Adipocyte (in vitro differentiated cells): Measurements from ENCODE around the gene SET.
"Not testable (repeated sequence)": the region's sequence is repeated elsewhere in the genome, so short reads cannot be mapped to it uniquely, and the experiment has no call there.

Experiments
- DNase-seq: peaks from one replicate; pipeline ENCODE4 v3.0.0-alpha.2; 2015; ENCODE audit warnings: low read depth
- H3K27me3 ChIP-seq: replicated peaks from 2 replicates; pipeline ENCODE4 v1.7.0; 2013; ENCODE audit warnings: mild to moderate bottlenecking, low read length, moderate library complexity; ENCODE audit not compliant: control insufficient read depth, insufficient read depth
- H3K36me3 ChIP-seq: 2 replicates; pipeline ENCODE4 v1.7.0; 2013; ENCODE audit warnings: low read length, mild to moderate bottlenecking, moderate library complexity; ENCODE audit not compliant: control insufficient read depth, insufficient read depth, severe bottlenecking
- H3K4me1 ChIP-seq: 2 replicates; pipeline ENCODE4 v1.7.0; 2013; ENCODE audit warnings: mild to moderate bottlenecking, low read length, moderate library complexity; ENCODE audit not compliant: control insufficient read depth, insufficient read depth
- H3K4me3 ChIP-seq: 2 replicates; pipeline ENCODE4 v1.7.0; 2013; ENCODE audit warnings: mild to moderate bottlenecking, low read length, moderate library complexity
- H3K9ac ChIP-seq: 2 replicates; pipeline ENCODE4 v1.7.0; 2013; ENCODE audit warnings: mild to moderate bottlenecking, low read length, moderate library complexity
- H3K9me3 ChIP-seq: 2 replicates; pipeline ENCODE4 v1.7.0; 2013; ENCODE audit warnings: mild to moderate bottlenecking, low read length, moderate library complexity; ENCODE audit not compliant: control insufficient read depth

SET gene

GRCh38 chr9:128689820-128690683 is 1.0 kb downstream of the SET start:
- Histone ChIP-seq H3K4me1 (peaks cover 17% of the 10 kb centered on the region), H3K9me3 (no peaks in the 10 kb centered on the region), H3K36me3 (peaks cover 36% of the 10 kb centered on the region), H3K4me3 (peak overlapping the region; percentile 95), H3K27me3 (no peaks in the 10 kb centered on the region), H3K9ac (peak overlapping the region; percentile 91)
- DNase-seq: peak; percentile 77

GRCh38 chr9:128690684-128691034 is 1.6 kb downstream of the SET start:
- H3K9me3 ChIP-seq: no peaks in the 10 kb centered on the region
- H3K36me3 ChIP-seq: peaks cover 40% of the 10 kb centered on the region
- peak overlapping the region; percentile 91 for H3K9ac ChIP-seq
- H3K27me3 ChIP-seq: no peaks in the 10 kb centered on the region
- peaks cover 16% of the 10 kb centered on the region for H3K4me1 ChIP-seq
- no peak for DNase-seq
- H3K4me3 ChIP-seq: peak overlapping the region; percentile 95

- peaks cover 14% of the 10 kb centered on the region for H3K4me1 ChIP-seq
- not testable (repeated sequence) for DNase-seq, H3K27me3 ChIP-seq, H3K9ac ChIP-seq, H3K9me3 ChIP-seq, H3K4me3 ChIP-seq
- peaks cover 56% of the 10 kb centered on the region for H3K36me3 ChIP-seq
These were observed 4.7 kb downstream of the SET start for GRCh38 chr9:128693738-128694137.

GRCh38 chr9:128694344-128694743 is 5.3 kb downstream of the SET start:
- no peak for DNase-seq
- H3K4me1 ChIP-seq: peaks cover 14% of the 10 kb centered on the region
- no peaks in the 10 kb centered on the region for H3K27me3 ChIP-seq
- no peak overlapping the region for H3K9ac ChIP-seq
- H3K36me3 ChIP-seq: peaks cover 56% of the 10 kb centered on the region
- H3K4me3 ChIP-seq: no peak overlapping the region
- no peaks in the 10 kb centered on the region for H3K9me3 ChIP-seq

- H3K27me3 ChIP-seq: no peaks in the 10 kb centered on the region
- peaks cover 4% of the 10 kb centered on the region for H3K4me1 ChIP-seq
- H3K9me3 ChIP-seq: no peaks in the 10 kb centered on the region
- no peak overlapping the region for H3K9ac ChIP-seq
- DNase-seq: no peak
- H3K36me3 ChIP-seq: peaks cover 46% of the 10 kb centered on the region
- no peak overlapping the region for H3K4me3 ChIP-seq
These were observed 8.1 kb downstream of the SET start for GRCh38 chr9:128696923-128697707.

- not testable (repeated sequence) for DNase-seq, H3K27me3 ChIP-seq, H3K4me3 ChIP-seq, H3K4me1 ChIP-seq, H3K9me3 ChIP-seq, H3K9ac ChIP-seq
- H3K36me3 ChIP-seq: peaks cover 25% of the 10 kb centered on the region
These were observed 10.2 kb downstream of the SET start for GRCh38 chr9:128699096-128699795.

GRCh38 chr9:128701227-128701854 is 12.3 kb downstream of the SET start:
- no peaks in the 10 kb centered on the region for H3K9me3 ChIP-seq
- DNase-seq: no peak
- H3K9ac ChIP-seq: no peak overlapping the region
- no peaks in the 10 kb centered on the region for H3K27me3 ChIP-seq
- peaks cover 4% of the 10 kb centered on the region for H3K4me1 ChIP-seq
- no peak overlapping the region for H3K4me3 ChIP-seq
- peaks cover 9% of the 10 kb centered on the region for H3K36me3 ChIP-seq

GRCh38 chr9:128702445-128702948 is 13.5 kb downstream of the SET start, which contains the start of gene PKN3:
PKN3 (plus strand) TSS chr9:128702503; CDS start chr9:128702916, 413 bp downstream.
- no peaks in the 10 kb centered on the region for H3K27me3 ChIP-seq
- peak within 1 kb of the TSS; percentile 62 for H3K9ac ChIP-seq
- no peaks in the 10 kb centered on the region for H3K36me3 ChIP-seq
- H3K4me3 ChIP-seq: peak within 1 kb of the TSS; percentile 78
- DNase-seq: peak; percentile 95
- H3K4me1 ChIP-seq: peaks cover 4% of the 10 kb centered on the region
- H3K9me3 ChIP-seq: no peaks in the 10 kb centered on the region

GRCh38 chr9:128702949-128703615 is 14.1 kb downstream of the SET start:
- DNase-seq: peak; percentile 34
- Histone ChIP-seq H3K9me3 (no peaks in the 10 kb centered on the region), H3K27me3 (no peaks in the 10 kb centered on the region), H3K4me3 (peak overlapping the region; percentile 78), H3K4me1 (no peaks in the 10 kb centered on the region), H3K9ac (peak overlapping the region; percentile 62), H3K36me3 (no peaks in the 10 kb centered on the region)

- Histone ChIP-seq H3K9me3 (no peaks in the 10 kb centered on the region), H3K9ac (no peak overlapping the region), H3K36me3 (no peaks in the 10 kb centered on the region), H3K4me1 (no peaks in the 10 kb centered on the region), H3K4me3 (no peak overlapping the region), H3K27me3 (no peaks in the 10 kb centered on the region)
- no peak for DNase-seq
These were observed 14.8 kb downstream of the SET start for GRCh38 chr9:128703616-128704355.
